Brain microvascular endothelial cell (primary cell): Measurements from ENCODE around the gene KRT33A.

Source experiments
- DNase-seq: peaks from one replicate; pipeline ENCODE4 v3.0.0-alpha.2; 2020
- H3K27ac ChIP-seq: fragments of 250-450 bp; sonication (Bioruptor Pico); 2 replicates; pipeline ENCODE4 v1.5.1; 2020; ENCODE audit warnings: mild to moderate bottlenecking, moderate library complexity
- H3K27me3 ChIP-seq: fragments of 250-450 bp; sonication (Bioruptor Pico); replicated peaks from 2 replicates; pipeline ENCODE4 v1.5.1; 2020; ENCODE audit warnings: mild to moderate bottlenecking
- H3K36me3 ChIP-seq: fragments of 250-450 bp; sonication (Bioruptor Pico); replicated peaks from 2 replicates; pipeline ENCODE4 v1.5.1; 2020; ENCODE audit warnings: mild to moderate bottlenecking
- H3K4me3 ChIP-seq: 2 replicates; pipeline ENCODE4 v1.5.1; 2011; ENCODE audit warnings: low read depth, mild to moderate bottlenecking, control low read depth, low read length, moderate library complexity
- in situ Hi-C: cut with HindIII; loops from 2 replicates; pipeline ENCODE4 v1.10.0; 2017; ENCODE audit warnings: low sequenced_read_pairs, low pct_ligation_motif_present
- TF ChIP-seq, protein P1 (sequence below): IDR thresholded peaks from 2 replicates; pipeline ENCODE4 v1.5.1; 2011; ENCODE audit warnings: low read depth, mild to moderate bottlenecking, moderate library complexity, low read length, control low read depth, inconsistent platforms; ENCODE audit errors: missing control alignments

The KRT33A gene

DNA sequence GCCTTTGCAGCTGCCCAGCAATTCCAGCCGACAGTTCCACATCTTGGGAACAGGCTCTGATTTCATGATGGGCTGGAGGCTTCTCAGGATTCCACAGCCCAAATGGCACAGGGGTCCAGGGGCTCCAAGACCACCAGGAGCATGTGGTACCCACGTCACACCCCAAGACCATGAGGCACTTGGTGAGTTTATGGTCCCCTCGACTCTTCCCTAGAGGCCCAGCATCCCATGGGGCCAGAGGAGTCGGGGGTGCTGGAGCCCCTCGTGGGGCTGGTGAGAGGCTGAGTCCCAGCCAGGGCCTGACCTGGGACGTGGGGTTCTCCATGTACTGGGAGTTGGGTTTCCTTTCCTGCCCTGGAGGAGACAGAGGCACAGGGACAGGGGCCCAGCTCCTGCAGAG is 25.0 kb downstream of the KRT33A start:
- no peaks in the 10 kb centered on the region for H3K36me3 ChIP-seq
- H3K27me3 ChIP-seq: no peaks in the 10 kb centered on the region
- DNase-seq: no peak
- H3K4me3 ChIP-seq: no peak overlapping the region
- H3K27ac ChIP-seq: no peak overlapping the region
- in situ Hi-C loops: no loop called here
- TF ChIP-seq, protein P1, sequence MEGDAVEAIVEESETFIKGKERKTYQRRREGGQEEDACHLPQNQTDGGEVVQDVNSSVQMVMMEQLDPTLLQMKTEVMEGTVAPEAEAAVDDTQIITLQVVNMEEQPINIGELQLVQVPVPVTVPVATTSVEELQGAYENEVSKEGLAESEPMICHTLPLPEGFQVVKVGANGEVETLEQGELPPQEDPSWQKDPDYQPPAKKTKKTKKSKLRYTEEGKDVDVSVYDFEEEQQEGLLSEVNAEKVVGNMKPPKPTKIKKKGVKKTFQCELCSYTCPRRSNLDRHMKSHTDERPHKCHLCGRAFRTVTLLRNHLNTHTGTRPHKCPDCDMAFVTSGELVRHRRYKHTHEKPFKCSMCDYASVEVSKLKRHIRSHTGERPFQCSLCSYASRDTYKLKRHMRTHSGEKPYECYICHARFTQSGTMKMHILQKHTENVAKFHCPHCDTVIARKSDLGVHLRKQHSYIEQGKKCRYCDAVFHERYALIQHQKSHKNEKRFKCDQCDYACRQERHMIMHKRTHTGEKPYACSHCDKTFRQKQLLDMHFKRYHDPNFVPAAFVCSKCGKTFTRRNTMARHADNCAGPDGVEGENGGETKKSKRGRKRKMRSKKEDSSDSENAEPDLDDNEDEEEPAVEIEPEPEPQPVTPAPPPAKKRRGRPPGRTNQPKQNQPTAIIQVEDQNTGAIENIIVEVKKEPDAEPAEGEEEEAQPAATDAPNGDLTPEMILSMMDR: no peak

DNA sequence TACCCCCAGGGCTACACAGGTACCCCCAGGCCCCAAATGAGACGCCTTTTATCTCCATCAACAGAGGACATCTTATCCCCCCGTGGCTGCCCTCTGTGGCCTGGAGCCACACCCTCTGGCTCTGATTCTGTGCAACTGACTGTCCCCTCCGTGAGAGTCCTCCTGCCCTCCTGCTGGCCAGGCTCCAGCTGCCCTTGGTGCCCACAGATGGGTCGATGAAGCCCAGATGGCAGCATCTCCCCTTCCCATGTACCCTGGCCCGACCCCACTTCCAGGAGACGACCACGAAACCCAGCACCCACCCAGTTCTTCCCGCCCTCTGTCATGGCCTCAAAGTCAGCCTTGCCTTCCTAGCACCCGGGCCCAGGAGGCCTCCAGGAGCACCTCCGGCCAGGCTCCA is 25.5 kb downstream of the KRT33A start:
- no peak for DNase-seq
- in situ Hi-C loops: no loop called here
- H3K27me3 ChIP-seq: no peaks in the 10 kb centered on the region
- TF ChIP-seq, protein P1: no peak
- H3K36me3 ChIP-seq: no peaks in the 10 kb centered on the region
- no peak overlapping the region for H3K27ac ChIP-seq
- no peak overlapping the region for H3K4me3 ChIP-seq

DNA sequence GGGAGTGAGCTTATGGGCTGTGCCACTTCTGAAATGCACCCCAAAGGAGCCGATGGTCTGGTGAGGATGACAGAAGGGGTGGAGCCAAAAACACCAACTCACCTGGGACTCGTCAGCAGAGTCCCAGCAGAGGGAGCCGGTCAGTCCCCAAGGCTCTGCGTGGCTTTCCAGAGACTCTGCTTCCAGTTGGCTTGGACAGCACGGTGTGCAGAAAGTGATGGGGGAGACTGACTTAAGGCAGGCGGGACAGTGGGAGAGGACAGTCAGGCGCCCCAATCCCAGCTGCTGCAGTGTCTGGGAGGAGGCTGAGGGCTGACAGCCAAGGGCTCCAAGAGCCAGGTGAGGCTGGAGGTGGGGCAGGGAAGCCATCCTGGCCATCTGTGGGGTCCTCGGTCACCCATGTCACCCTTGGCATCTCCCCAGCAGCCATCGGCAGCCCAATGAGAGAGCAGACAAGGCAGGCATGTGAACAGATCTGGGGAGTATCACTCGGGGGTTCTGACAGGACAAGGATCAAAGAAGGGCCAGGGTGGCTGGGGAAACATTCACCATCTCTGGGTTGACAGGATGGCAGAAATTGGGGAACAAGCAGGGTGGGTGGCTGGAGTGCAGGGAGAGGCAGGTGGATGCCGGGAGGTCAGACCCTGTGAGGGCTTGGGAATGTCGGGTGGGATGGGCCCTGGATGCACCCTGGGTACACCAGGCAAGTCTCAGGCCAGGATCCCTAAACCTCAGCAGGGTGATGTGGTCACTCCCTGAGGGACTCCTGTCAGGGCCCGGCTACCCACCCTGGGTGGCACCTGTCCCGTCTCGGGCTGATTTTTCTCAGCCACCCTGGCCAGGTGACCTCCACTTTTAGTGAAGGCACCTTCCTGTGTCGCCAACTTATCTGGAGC is 26.2 kb downstream of the KRT33A start:
- Histone ChIP-seq H3K27me3 (no peaks in the 10 kb centered on the region), H3K4me3 (no peak overlapping the region), H3K27ac (no peak overlapping the region), H3K36me3 (no peaks in the 10 kb centered on the region)
- TF ChIP-seq, protein P1: peak; percentile 58
- in situ Hi-C loops: no loop called here
- no peak for DNase-seq

DNA sequence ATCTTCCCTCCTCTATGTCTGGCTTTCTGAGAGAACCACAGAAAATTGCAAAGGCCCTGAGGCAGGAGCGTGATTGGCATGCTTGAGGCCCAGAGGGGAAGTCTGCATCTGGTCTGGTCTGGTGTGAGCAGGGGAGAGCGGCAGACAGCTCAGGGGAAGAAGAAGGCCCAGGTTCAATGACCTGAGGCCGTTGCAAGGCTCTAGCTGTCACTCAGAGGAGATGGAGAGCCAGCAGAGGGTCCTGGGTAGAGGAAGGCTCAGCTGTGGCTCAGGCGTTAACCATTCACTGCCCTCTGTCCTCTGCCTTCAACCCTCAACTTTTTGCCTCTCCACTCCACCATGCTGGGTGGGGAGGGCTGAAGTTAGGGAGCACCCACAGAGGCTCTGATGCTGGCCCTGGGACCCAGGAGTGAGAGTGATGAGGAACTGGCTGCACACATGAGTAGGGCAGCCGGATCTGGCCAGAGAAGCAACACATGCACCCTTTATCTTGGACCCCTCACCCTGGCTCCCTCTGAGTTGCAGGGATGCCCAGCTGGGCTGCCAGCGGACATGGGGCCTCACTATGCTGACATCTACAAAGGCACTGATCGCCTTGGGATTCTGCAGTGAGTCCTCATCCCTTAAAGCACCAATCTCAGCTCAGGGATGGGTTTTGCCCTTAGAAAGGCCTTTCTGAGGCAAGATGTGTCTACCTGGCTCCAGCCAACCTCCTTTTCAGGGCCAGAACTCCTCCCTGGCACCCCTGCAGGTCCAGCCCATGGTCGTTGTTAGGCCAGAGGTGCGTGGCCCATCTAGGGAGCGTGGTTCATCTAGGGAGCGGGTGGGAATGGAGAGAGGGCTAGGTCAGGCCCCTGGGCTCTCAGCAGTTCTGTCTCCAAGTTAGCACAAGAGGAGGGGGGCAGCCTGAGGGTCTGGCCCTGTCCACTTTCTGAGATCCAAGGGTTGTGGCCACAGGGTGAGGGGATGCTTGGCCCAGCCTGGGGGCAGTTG is 27.4 kb downstream of the KRT33A start:
- Histone ChIP-seq H3K4me3 (no peak overlapping the region), H3K27ac (no peak overlapping the region), H3K36me3 (no peaks in the 10 kb centered on the region), H3K27me3 (no peaks in the 10 kb centered on the region)
- TF ChIP-seq, protein P1: no peak
- DNase-seq: no peak
- in situ Hi-C loops: no loop called here

DNA sequence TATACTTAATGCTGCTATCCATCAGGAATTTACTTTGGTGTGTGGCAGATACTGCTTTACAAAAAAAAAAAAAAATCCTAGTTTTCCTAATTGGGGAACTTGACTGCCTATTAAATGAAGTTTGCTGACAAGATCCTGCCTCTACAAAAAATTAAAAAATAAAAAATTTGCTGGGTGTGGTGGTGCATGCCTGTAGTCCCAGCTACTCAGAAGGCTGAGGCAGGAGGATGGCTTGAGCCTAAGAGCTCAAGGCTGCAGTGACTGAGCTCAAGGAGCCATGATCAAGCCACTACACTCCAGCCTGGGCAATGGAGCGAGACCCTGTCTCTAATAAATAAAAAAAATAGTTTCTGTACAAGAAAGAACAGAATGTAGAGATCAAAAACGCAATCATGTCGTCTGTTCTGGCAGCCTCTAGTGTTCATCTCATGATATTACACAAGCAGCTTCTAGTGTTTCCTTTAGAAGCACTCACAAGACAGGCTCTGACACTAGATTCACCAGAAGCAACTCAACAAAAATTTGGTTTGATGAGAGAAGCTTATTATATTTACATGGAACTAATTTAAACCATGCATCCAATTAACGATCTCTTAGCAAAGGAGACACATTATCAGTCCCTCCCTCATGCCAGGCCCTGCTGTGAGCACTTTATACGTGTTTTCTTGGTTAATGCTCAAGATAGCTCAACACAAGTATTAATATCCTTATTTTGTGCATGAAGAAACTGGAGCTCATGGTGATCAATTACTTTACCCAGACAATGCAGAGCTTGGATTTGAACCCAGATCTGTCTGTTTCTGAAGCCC is 28.3 kb downstream of the KRT33A start:
- Histone ChIP-seq H3K36me3 (no peaks in the 10 kb centered on the region), H3K27me3 (no peaks in the 10 kb centered on the region), H3K4me3 (no peak overlapping the region), H3K27ac (no peak overlapping the region)
- DNase-seq: peak; percentile 64
- in situ Hi-C loops: no loop called here
- TF ChIP-seq, protein P1: peak; percentile 84
